ENCODE measurements around the gene HSPA1B. TPM values are rescaled to one million over a fixed set of nuclear protein-coding genes. Genes with fewer than 3 reads are reported as not detected.
"Not testable (repeated sequence)": the region's sequence is repeated elsewhere in the genome, so short reads cannot be mapped to it uniquely, and the experiment has no call there.

Gene HSPA1B
- total RNA-seq, 1 donor from 2014 or later: 37.3 TPM

GRCh38 chr6:31797588-31797987 lies 29.9 kb upstream of the HSPA1B start:
- no peak for DNase-seq (ENCODE audit: low spot score)

GRCh38 chr6:31799781-31800180 lies 27.8 kb upstream of the HSPA1B start:
- no peak for DNase-seq (ENCODE audit: low spot score)

- not testable (repeated sequence) for DNase-seq (ENCODE audit: low spot score)
Measured at GRCh38 chr6:31801031-31801927, 26.3 kb upstream of the HSPA1B start.

GRCh38 chr6:31805939-31806469 lies 21.5 kb upstream of the HSPA1B start:
- DNase-seq (ENCODE audit: low spot score): no peak

GRCh38 chr6:31806470-31807272 lies 20.9 kb upstream of the HSPA1B start, which contains the start of gene LSM2:
LSM2 (minus strand) TSS chr6:31806966; CDS start chr6:31806757, 209 bp downstream.
- peak; percentile 99 for DNase-seq (ENCODE audit: low spot score)

- DNase-seq (ENCODE audit: low spot score): not testable (repeated sequence)
Measured at GRCh38 chr6:31808599-31808998, 18.9 kb upstream of the HSPA1B start.

- DNase-seq (ENCODE audit: low spot score): no peak
Measured at GRCh38 chr6:31811645-31812044, 15.9 kb upstream of the HSPA1B start.

GRCh38 chr6:31813465-31813849 lies 14.1 kb upstream of the HSPA1B start:
- DNase-seq (ENCODE audit: low spot score): no peak

- peak; percentile 99 for DNase-seq (ENCODE audit: low spot score)
Measured at GRCh38 chr6:31814677-31815024, 12.9 kb upstream of the HSPA1B start.

- DNase-seq (ENCODE audit: low spot score): peak; percentile 99
Measured at GRCh38 chr6:31815025-31815838, 12.3 kb upstream of the HSPA1B start, which contains the start of the genes HSPA1A and HSPA1L. HSPA1A (plus strand) TSS chr6:31815543; CDS start chr6:31815757, 214 bp downstream. HSPA1L (minus strand) TSS chr6:31815283; CDS start chr6:31811972, 3,311 bp downstream.

GRCh38 chr6:31817133-31817928 lies 10.2 kb upstream of the HSPA1B start:
- DNase-seq (ENCODE audit: low spot score): not testable (repeated sequence)

GRCh38 chr6:31817929-31818511 lies 9.5 kb upstream of the HSPA1B start:
- not testable (repeated sequence) for DNase-seq (ENCODE audit: low spot score)

GRCh38 chr6:31819871-31820299 lies 7.7 kb upstream of the HSPA1B start:
- no peak for DNase-seq (ENCODE audit: low spot score)

GRCh38 chr6:31820399-31820798 lies 7.1 kb upstream of the HSPA1B start:
- DNase-seq (ENCODE audit: low spot score): not testable (repeated sequence)

- DNase-seq (ENCODE audit: low spot score): no peak
Measured at GRCh38 chr6:31821301-31822035, 6.1 kb upstream of the HSPA1B start.

GRCh38 chr6:31822036-31822821 lies 5.3 kb upstream of the HSPA1B start:
- DNase-seq (ENCODE audit: low spot score): peak; percentile 88

GRCh38 chr6:31823592-31824196 lies 3.8 kb upstream of the HSPA1B start:
- DNase-seq (ENCODE audit: low spot score): not testable (repeated sequence)

GRCh38 chr6:31825553-31825952 lies 2.0 kb upstream of the HSPA1B start:
- no peak for DNase-seq (ENCODE audit: low spot score)
